Upper lobe of left lung (tissue), 6 donors: ENCODE data around the gene DLX5. TPM values are rescaled to one million over a fixed set of nuclear protein-coding genes. Genes with fewer than 3 reads are reported as not detected.

Experiments
- ATAC-seq, 2 donors: fragments of 200-7000 bp; cut with Tn5 transposase; one replicate each; pipeline ENCODE4 v1.9.1; 2022; ENCODE audit warnings: mild to moderate bottlenecking in 2 of 2, moderate library complexity in 2 of 2; ENCODE audit not compliant: low FRiP score in 2 of 2
- DNase-seq, 2 donors: peaks; one replicate each; pipeline ENCODE4 v3.0.0-alpha.2; 2019 to 2020
- H3K27ac ChIP-seq, 4 donors: fragments of 200-600 bp; sonication (generic); one replicate each; pipeline ENCODE4 v1.5.1; 2016 to 2019
- H3K27me3 ChIP-seq, 4 donors: fragments of 200-600 bp; sonication (generic); one replicate each; pipeline ENCODE4 v1.5.1; 2017 to 2019
- H3K36me3 ChIP-seq, 4 donors: fragments of 200-600 bp; sonication (generic); one replicate each; pipeline ENCODE4 v1.5.1; 2016 to 2019
- H3K4me1 ChIP-seq, 4 donors: fragments of 200-600 bp; sonication (generic); one replicate each; pipeline ENCODE4 v1.5.1; 2018 to 2019
- H3K4me3 ChIP-seq, 4 donors: fragments of 200-600 bp; sonication (generic); one replicate each; pipeline ENCODE4 v1.5.1; 2017 to 2019; ENCODE audit warnings: mild to moderate bottlenecking in 2 of 4, moderate library complexity in 1 of 4
- H3K9me3 ChIP-seq, 4 donors: fragments of 200-600 bp; sonication (generic); one replicate each; pipeline ENCODE4 v1.5.1; 2018 to 2019
- CTCF ChIP-seq, 6 experiments: fragments of 450-650 bp in 4 of 6; fragments of 200-600 bp in 2 of 6; sonication (generic) in 2 of 6; IDR thresholded peaks; one replicate each; pipeline ENCODE4 v1.5.1; 2016 to 2019; ENCODE audit warnings: antibody characterized with exemption in 6 of 6
- EP300 ChIP-seq, 4 donors: sonication (generic); formaldehyde crosslinking; IDR thresholded peaks; one replicate each; pipeline ENCODE4 v1.5.1; 2017; ENCODE audit warnings: antibody characterized with exemption in 4 of 4, control low read depth in 2 of 4
- POLR2A ChIP-seq, 4 donors: fragments of 450-650 bp; IDR thresholded peaks; one replicate each; pipeline ENCODE4 v1.5.1; 2016 to 2017; ENCODE audit warnings: antibody characterized with exemption in 4 of 4, mild to moderate bottlenecking in 2 of 4
- POLR2AphosphoS5 ChIP-seq, 2 donors: sonication (generic); formaldehyde crosslinking; IDR thresholded peaks; one replicate each; pipeline ENCODE4 v1.5.1; 2017; ENCODE audit warnings: antibody characterized with exemption in 2 of 2
- small RNA-seq, 4 donors: library from RNA; depleted of rRNA; stranded (forward); fragments of <200 nt; gene quantifications; one replicate each; pipeline ENCODE3, GENCODE V24; 2016
- total RNA-seq, 6 donors: library from RNA; depleted of rRNA in 4 of 6; stranded (reverse); fragments of >200 nt in 4 of 6; gene quantifications; one replicate each; pipeline versions ENCODE4 v1.1.0 to v1.2.1, GENCODE V29; 2016 to 2021
- donor health status: DM: no; HTN: no; CAD: no; lungs with moderate emphysema.
- donor health status: DM: no; HTN: yes; CAD: no; lungs with severe emphysema.

DLX5 gene
- total RNA-seq, 6 donors from 2014 or later: not detected

GRCh38 chr7:96970739-96971138 is 53.9 kb downstream of the DLX5 start:
- no peaks in the 10 kb centered on the region for H3K36me3 ChIP-seq
- ATAC-seq (no peak), DNase-seq (no peak)
- no peak overlapping the region for H3K27ac ChIP-seq
- TF ChIP-seq POLR2AphosphoS5 (IDR thresholded peaks at IDR 0.05) (no peak), POLR2A (IDR thresholded peaks at IDR 0.05) (no peak), EP300 (IDR thresholded peaks at IDR 0.05) (no peak), CTCF (IDR thresholded peaks at IDR 0.05) (no peak)
- no peak overlapping the region for H3K4me3 ChIP-seq
- no peaks in the 10 kb centered on the region for H3K4me1 ChIP-seq
- H3K27me3 ChIP-seq: no peaks in the 10 kb centered on the region
- no peaks in the 10 kb centered on the region for H3K9me3 ChIP-seq

Small RNAs within 50 kb of the gene (small RNA-seq; reads per million reads assigned to genes)
- 0 reads per million in 4 donors for gene RF01778

Other genes with a start within 250 kb of the DLX5 start
- gene DLX6, start 19.3 kb downstream of the DLX5 start, total RNA-seq: not detected
- gene SDHAF3, start 92.9 kb upstream of the DLX5 start, total RNA-seq: 10 to 100 TPM in 1 of 6 donors, 1 to 10 TPM in 5; 2.1 to 10.3 (median 7.6) TPM